ENCODE data around the gene IL17REL. TPM values are rescaled to one million over a fixed set of nuclear protein-coding genes. Genes with fewer than 3 reads are reported as not detected.

Gene IL17REL
- total RNA-seq, 6 experiments from 2014 or later = not detected

DNA sequence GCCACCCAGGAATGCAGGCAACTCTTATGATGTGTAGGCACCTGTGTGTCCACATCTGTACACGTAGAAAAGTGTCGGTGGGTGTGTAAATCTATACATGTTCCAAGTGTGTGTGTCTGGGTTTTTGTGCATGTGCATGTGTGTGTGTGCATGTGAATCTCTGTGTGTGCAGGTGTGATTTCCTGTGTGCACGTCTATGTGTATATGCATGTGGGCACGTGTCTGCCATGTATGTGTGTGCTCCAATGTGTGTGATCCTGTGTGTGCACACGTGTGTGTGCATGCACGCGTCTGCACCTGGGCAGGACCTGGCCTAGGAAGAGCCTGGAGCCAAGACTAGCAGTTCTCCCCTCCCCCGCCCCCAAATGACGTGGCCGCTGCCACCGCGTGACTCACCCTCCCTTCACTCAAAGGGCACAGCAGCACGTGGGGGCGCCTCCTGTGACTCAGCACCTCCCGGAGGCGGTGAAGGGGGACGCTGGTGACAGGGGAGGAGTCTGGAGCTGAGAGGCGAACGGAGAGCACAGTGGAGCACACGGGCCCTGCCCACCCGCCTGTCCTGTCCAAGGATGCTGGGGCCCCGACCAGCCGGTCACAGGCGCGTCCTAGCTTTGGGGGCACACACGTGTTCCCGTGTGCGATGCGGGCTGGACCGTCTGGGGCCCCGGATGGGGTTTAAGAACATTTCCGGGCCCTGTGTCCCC lies 41.9 kb downstream of the IL17REL start:
- H3K9me3 Mint-ChIP-seq = no peaks in the 10 kb centered on the region
- H3K27me3 Mint-ChIP-seq (ENCODE audit: insufficient read depth) = no peaks in the 10 kb centered on the region; the same call in none of the 2 replicates
- H3K36me3 Mint-ChIP-seq (ENCODE audit: low read depth) = no peaks in the 10 kb centered on the region
- H3K4me1 Mint-ChIP-seq (ENCODE audit: low read depth) = peaks cover 24% of the 10 kb centered on the region
- peak; percentile 97 for DNase-seq
- peak overlapping the region; percentile 83 for H3K4me3 Mint-ChIP-seq
- TF ChIP-seq, protein P1, sequence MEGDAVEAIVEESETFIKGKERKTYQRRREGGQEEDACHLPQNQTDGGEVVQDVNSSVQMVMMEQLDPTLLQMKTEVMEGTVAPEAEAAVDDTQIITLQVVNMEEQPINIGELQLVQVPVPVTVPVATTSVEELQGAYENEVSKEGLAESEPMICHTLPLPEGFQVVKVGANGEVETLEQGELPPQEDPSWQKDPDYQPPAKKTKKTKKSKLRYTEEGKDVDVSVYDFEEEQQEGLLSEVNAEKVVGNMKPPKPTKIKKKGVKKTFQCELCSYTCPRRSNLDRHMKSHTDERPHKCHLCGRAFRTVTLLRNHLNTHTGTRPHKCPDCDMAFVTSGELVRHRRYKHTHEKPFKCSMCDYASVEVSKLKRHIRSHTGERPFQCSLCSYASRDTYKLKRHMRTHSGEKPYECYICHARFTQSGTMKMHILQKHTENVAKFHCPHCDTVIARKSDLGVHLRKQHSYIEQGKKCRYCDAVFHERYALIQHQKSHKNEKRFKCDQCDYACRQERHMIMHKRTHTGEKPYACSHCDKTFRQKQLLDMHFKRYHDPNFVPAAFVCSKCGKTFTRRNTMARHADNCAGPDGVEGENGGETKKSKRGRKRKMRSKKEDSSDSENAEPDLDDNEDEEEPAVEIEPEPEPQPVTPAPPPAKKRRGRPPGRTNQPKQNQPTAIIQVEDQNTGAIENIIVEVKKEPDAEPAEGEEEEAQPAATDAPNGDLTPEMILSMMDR (IDR thresholded peaks at IDR 0.05) = no peak
- H3K27ac Mint-ChIP-seq = peak overlapping the region; percentile 79

DNA sequence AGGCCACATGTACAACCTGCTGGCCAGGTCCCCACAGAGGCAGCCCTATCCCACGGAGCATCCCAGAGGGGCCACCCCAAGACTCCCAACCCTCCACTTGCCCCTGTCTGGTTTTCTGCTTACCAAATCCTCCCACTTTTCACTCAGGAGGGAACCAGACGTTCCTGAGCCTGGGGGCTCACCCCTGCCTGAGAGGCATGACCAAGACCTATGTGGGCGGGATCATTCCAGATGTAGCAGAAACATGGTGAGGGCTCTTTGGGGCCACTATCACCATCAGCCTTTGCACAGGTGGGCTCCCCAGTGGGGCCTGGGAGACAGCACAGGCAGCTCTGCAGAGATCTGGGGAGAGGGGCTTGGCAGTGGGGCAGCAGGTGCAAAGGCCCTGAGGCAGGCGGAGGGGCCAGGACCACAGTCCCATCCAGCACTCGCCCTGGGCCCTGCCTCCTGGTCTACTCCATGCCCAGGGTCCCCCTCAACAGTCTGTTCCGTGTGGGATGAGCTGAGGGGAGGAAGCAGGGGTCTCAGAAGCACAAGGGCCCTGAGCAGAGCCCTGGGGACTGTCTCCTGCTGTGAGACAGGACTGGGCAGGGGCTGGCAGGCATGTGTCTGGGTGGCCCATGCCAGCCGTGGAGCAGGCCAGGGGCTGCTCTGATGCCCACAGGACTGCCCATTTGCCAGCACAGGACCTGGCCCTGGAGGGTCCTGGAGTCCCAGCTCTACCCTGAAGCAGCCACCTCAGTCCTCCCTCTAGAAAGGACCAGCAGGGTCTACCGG lies 42.6 kb downstream of the IL17REL start:
- peak overlapping the region; percentile 79 for H3K27ac Mint-ChIP-seq
- H3K27me3 Mint-ChIP-seq (ENCODE audit: insufficient read depth) = no peaks in the 10 kb centered on the region; the same call in none of the 2 replicates
- H3K36me3 Mint-ChIP-seq (ENCODE audit: low read depth) = no peaks in the 10 kb centered on the region
- no peaks in the 10 kb centered on the region for H3K9me3 Mint-ChIP-seq
- peak overlapping the region; percentile 83; the same call in 1 of the 2 replicates for H3K4me3 Mint-ChIP-seq
- no peak for DNase-seq
- TF ChIP-seq, protein P1 (IDR thresholded peaks at IDR 0.05) = no peak
- peaks cover 18% of the 10 kb centered on the region for H3K4me1 Mint-ChIP-seq (ENCODE audit: low read depth)

DNA sequence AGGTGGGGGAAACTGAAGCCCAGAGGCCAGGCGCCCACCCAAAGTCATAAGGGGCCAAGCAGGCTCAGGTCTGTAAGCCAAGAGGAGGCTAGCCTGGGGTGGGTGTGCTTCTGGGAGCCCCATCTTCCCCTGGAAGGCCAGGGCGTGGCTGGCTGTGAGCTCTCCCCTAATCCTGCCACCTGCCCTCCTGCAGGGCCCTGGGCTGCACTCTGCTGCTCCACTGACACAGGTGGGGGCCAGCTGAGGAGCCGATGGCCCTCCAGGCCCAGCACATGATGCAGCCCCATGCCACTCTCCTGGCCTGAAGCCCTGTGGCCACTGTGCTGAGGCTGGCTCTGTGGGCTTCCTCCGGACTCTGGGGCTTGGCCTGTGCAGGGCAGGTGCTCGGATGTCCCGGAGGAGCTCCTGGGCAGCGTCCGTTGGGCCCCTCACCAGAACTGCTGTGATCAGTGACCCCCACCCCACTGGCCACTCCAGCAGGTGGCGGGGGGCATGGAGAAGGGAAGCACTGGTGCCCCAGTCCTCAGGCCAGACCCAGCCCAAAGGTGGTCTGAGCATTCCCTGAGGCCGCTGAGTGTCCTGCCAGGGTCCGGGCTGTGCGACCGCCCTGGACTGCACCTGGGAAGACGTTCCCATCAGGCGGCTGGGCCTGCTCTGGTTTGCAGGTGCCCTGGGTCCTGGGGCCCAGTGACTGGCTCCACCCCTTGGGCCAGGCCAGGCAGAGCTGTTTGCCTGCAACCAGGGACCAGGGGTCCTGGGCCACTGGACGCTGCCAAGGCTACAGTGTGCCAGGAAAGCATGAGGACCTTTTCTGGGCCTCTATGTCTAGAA lies 43.5 kb downstream of the IL17REL start:
- Mint-ChIP-seq H3K27me3 (ENCODE audit: insufficient read depth) (no peaks in the 10 kb centered on the region; the same call in none of the 2 replicates), H3K36me3 (ENCODE audit: low read depth) (no peaks in the 10 kb centered on the region), H3K27ac (no peak overlapping the region), H3K4me3 (no peak overlapping the region), H3K4me1 (ENCODE audit: low read depth) (peaks cover 18% of the 10 kb centered on the region), H3K9me3 (no peaks in the 10 kb centered on the region)
- TF ChIP-seq, protein P1 (IDR thresholded peaks at IDR 0.05) = no peak
- DNase-seq = no peak

DNA sequence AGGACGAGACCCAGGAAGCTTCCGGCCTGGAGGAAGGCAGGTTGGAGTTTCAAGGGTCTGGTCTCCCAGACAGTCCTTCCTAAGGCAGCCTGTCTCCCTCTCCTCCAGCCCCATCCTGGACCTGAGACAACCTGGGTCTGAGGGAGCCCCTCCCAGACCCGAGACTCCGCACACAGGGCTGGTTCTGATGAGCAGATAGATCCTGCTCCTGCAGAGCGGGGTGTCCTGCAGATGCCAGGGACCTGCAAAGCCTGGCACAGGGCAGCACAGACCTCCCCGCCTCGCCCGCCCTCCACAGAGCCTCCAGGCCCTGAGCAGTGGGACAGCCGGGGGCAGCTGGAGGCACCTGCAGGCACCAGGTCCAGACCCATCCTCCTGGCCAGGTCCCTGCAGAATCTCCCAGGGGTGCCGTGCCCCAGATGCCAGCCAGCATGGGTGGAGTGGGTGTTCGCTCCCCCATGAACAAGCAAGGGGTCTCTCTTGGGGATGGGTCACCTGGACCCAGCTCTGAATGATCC lies 44.2 kb downstream of the IL17REL start:
- Mint-ChIP-seq H3K4me3 (no peak overlapping the region), H3K27ac (no peak overlapping the region), H3K4me1 (ENCODE audit: low read depth) (peaks cover 25% of the 10 kb centered on the region), H3K36me3 (ENCODE audit: low read depth) (peaks cover 5% of the 10 kb centered on the region; the same call in 1 of the 2 replicates), H3K9me3 (no peaks in the 10 kb centered on the region), H3K27me3 (ENCODE audit: insufficient read depth) (no peaks in the 10 kb centered on the region; the same call in none of the 2 replicates)
- no peak for DNase-seq
- TF ChIP-seq, protein P1 (IDR thresholded peaks at IDR 0.05) = no peak

DNA sequence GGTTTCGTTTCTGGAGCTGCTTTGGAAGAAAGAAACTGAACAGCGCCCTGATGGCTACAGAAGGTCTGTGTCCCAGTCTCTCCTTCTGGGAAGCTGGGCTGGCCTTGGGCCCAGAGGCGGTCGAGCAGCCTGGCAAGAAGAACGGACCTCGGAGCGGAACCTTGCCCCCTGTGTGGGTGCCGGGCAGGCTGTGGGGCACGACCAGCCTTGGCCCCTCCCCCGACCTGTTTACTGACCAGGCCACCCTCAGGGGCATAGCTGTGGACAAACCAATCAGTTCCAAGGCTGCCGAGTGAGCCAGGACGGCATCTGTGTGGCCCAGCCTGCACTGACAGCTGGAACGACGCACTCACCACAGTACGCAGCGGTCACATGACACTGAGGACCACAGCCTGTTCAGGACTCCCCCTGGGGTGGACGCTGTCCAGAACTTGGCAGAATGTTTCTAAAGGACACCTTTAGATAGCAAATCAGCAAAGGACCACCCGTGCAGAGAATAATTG lies 44.8 kb downstream of the IL17REL start:
- Mint-ChIP-seq H3K27ac (peak overlapping the region; percentile 52; the same call in 1 of the 2 replicates), H3K27me3 (ENCODE audit: insufficient read depth) (no peaks in the 10 kb centered on the region; the same call in none of the 2 replicates), H3K4me1 (ENCODE audit: low read depth) (peaks cover 25% of the 10 kb centered on the region), H3K36me3 (ENCODE audit: low read depth) (peaks cover 5% of the 10 kb centered on the region; the same call in 1 of the 2 replicates), H3K4me3 (no peak overlapping the region), H3K9me3 (no peaks in the 10 kb centered on the region)
- TF ChIP-seq, protein P1 (IDR thresholded peaks at IDR 0.05) = no peak
- peak; percentile 21 for DNase-seq

All from HFFc6 (cell line).